ENCODE measurements around the gene FGD3.

DNA sequence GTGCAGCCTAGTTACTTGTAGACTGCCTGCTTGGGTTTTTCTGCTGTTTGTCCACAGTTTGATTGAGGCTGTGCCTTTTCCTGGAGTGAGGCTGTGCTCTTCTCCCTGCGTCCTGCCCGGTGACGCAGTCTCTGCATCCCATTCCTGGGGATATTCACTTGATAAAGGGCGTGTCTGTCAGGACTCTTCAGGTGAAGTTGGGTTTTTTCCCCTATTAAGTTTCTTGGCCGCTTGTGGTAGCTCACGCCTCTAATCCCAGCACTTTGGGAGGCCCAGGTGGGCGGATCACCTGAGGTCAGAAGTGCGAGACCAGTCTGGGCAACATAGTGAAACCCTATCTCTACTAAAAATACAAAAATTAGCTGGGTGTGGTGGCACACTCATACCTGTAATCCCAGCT, 61.1 kb downstream of the FGD3 start:
- no peak for TF ChIP-seq NFRKB (IDR thresholded peaks at IDR 0.05)
- TF ChIP-seq, protein P1, sequence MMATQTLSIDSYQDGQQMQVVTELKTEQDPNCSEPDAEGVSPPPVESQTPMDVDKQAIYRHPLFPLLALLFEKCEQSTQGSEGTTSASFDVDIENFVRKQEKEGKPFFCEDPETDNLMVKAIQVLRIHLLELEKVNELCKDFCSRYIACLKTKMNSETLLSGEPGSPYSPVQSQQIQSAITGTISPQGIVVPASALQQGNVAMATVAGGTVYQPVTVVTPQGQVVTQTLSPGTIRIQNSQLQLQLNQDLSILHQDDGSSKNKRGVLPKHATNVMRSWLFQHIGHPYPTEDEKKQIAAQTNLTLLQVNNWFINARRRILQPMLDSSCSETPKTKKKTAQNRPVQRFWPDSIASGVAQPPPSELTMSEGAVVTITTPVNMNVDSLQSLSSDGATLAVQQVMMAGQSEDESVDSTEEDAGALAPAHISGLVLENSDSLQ (IDR thresholded peaks at IDR 0.05), result no peak
- no peak for TF ChIP-seq FOXM1 (IDR thresholded peaks at IDR 0.05; ENCODE audit: borderline replicate concordance)
- no peak for TF ChIP-seq SP1 (IDR thresholded peaks at IDR 0.05)
- no peak for TF ChIP-seq BHLHE40 (IDR thresholded peaks at IDR 0.05; ENCODE audit: borderline replicate concordance)
- no peak for TF ChIP-seq FOXA1 (IDR thresholded peaks at IDR 0.05)
- no peak for TF ChIP-seq ZNF384 (IDR thresholded peaks at IDR 0.05)
- no peak for TF ChIP-seq TARDBP (IDR thresholded peaks at IDR 0.05)
- TF ChIP-seq L3MBTL2 (conservative IDR thresholded peaks at IDR 0.05), result no peak

Data from HEK293T (cell line).